OCI-M2 (cell line): Measurements from ENCODE around the gene UNC119B.
"Not testable (repeated sequence)": the region's sequence is repeated elsewhere in the genome, so short reads cannot be mapped to it uniquely, and the experiment has no call there.

ENCODE experiments used
- DNase-seq: peaks from one replicate; lab custom pipeline; 2025; ENCODE audit not compliant: unreplicated experiment; lab: John Stamatoyannopoulos, UW

UNC119B gene

GRCh38 chr12:120719072-120719471, 8.8 kb downstream of the UNC119B start:
- no peak for DNase-seq

- DNase-seq = no peak
Measured at GRCh38 chr12:120719496-120720233, 9.4 kb downstream of the UNC119B start.

GRCh38 chr12:120720234-120720986, 10.2 kb downstream of the UNC119B start:
- no peak for DNase-seq

- no peak for DNase-seq
Measured at GRCh38 chr12:120720987-120721801, 10.9 kb downstream of the UNC119B start.

- DNase-seq = no peak
Measured at GRCh38 chr12:120721866-120722265, 11.6 kb downstream of the UNC119B start.

- no peak for DNase-seq
Measured at GRCh38 chr12:120722784-120723183, 12.5 kb downstream of the UNC119B start.

GRCh38 chr12:120724720-120725119, 14.5 kb downstream of the UNC119B start:
- DNase-seq = no peak

- DNase-seq = no peak
Measured at GRCh38 chr12:120725151-120725658, 14.9 kb downstream of the UNC119B start.

GRCh38 chr12:120725659-120726509, 15.6 kb downstream of the UNC119B start, which contains the start of gene ACADS:
TSS of gene ACADS (plus strand) at chr12:120725826. CDS start at chr12:120725886, 60 bp downstream.
- DNase-seq = peak; percentile 43

- DNase-seq = no peak
Measured at GRCh38 chr12:120726510-120726793, 16.2 kb downstream of the UNC119B start.

- DNase-seq = no peak
Measured at GRCh38 chr12:120726961-120727360, 16.7 kb downstream of the UNC119B start.

- DNase-seq = not testable (repeated sequence)
Measured at GRCh38 chr12:120732198-120732597, 21.9 kb downstream of the UNC119B start.

GRCh38 chr12:120733574-120733973, 23.3 kb downstream of the UNC119B start:
- DNase-seq = no peak

GRCh38 chr12:120734210-120734609, 24.0 kb downstream of the UNC119B start:
- DNase-seq = no peak

GRCh38 chr12:120735181-120735580, 24.9 kb downstream of the UNC119B start:
- no peak for DNase-seq

- DNase-seq = no peak
Measured at GRCh38 chr12:120736404-120737331, 26.4 kb downstream of the UNC119B start.

- no peak for DNase-seq
Measured at GRCh38 chr12:120737557-120738251, 27.4 kb downstream of the UNC119B start.

- no peak for DNase-seq
Measured at GRCh38 chr12:120738252-120739030, 28.2 kb downstream of the UNC119B start.
